ENCODE measurements around the gene CDK5R2.
A peak's percentile ranks its signal among the peaks of the same experiment; 100 is the strongest.

The CDK5R2 gene

DNA sequence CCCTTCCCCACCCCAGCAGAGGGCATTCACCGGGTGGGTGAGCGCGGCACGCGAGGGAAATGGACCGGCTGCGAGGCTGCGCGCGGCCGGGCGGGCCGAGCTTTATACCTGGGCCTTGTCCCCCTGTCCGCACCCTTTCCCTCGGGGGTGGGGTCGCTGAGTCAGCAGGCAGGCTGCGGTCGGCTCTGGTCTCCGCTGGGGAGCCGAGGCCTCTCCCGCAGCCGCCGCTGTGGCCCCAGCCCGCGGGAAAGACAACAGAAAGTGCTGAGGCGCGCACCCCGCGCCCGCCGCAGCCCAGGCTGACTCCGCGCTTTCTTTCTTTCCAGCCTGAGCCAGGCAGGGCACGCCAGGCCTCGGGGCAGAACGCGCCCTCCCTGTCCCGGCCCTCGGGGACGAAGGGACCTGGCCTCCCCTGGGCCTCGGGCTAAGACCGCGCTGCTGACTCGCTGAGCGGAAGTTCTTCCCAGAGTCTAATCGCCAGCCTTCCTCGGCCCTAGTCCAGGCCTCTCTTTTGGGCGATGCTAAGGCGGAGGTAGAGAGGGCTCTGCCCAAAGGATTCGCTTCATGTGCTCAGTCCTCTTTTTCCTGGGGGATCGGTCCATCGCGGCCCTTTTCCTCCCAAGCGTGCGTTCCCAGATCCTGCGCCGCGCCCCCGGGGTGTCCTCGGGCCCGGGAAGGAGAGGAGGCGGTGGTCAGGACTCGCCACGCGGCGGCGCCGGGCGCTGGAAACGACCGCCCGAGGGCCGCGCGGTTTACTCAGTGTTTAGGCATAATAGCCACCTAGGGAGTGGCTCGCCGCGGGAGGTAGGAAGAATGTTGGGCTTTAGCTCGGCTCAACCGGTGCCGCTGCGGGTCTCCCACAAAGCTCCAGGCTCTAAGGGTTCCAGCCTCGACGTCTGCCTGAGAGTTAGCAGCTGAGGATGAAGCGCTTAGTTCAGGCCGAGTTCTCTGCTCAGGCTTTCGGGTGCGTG is 34.2 kb downstream of the CDK5R2 start, which contains the start of gene CRYBA2:
Gene CRYBA2, minus strand, starts transcription at position 78 of the 971 bp plus-strand sequence. CDS start 246 bp downstream, outside the sequence.
- Histone ChIP-seq H3K4me2 (ENCODE audit: insufficient read depth, low read length) (no peak within 1 kb of the TSS), H3K4me3 (ENCODE audit: low read depth in 1 of 2, low read length in 2 of 2) (no peak within 1 kb of the TSS), H4K20me1 (ENCODE audit: insufficient read depth, low read length) (peaks cover 18% of the 10 kb centered on the region), H3K79me2 (ENCODE audit: insufficient read depth, low read length) (no peaks in the 10 kb centered on the region), H3K9ac (ENCODE audit: low read depth, low read length) (no peak within 1 kb of the TSS), H3K36me3 (ENCODE audit: insufficient read depth, low read length) (no peaks in the 10 kb centered on the region), H3K9me3 (ENCODE audit: insufficient read depth, low read length, severe bottlenecking) (no peaks in the 10 kb centered on the region), H3K27ac (ENCODE audit: low read length) (no peak within 1 kb of the TSS), H3K27me3 (ENCODE audit: insufficient read depth, low read length, poor library complexity) (peaks cover 35% of the 10 kb centered on the region), H3K4me1 (ENCODE audit: insufficient read depth, low read length) (no peaks in the 10 kb centered on the region), H2AFZ (ENCODE audit: low read depth, low read length) (no peak within 1 kb of the TSS)
- no peak for TF ChIP-seq EZH2 (IDR thresholded peaks at IDR 0.05; ENCODE audit: borderline replicate concordance, low read depth, low read length, severe bottlenecking)
- TF ChIP-seq, protein P1, sequence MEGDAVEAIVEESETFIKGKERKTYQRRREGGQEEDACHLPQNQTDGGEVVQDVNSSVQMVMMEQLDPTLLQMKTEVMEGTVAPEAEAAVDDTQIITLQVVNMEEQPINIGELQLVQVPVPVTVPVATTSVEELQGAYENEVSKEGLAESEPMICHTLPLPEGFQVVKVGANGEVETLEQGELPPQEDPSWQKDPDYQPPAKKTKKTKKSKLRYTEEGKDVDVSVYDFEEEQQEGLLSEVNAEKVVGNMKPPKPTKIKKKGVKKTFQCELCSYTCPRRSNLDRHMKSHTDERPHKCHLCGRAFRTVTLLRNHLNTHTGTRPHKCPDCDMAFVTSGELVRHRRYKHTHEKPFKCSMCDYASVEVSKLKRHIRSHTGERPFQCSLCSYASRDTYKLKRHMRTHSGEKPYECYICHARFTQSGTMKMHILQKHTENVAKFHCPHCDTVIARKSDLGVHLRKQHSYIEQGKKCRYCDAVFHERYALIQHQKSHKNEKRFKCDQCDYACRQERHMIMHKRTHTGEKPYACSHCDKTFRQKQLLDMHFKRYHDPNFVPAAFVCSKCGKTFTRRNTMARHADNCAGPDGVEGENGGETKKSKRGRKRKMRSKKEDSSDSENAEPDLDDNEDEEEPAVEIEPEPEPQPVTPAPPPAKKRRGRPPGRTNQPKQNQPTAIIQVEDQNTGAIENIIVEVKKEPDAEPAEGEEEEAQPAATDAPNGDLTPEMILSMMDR (IDR thresholded peaks at IDR 0.05; ENCODE audit: borderline replicate concordance, extremely low read depth, low read length, poor library complexity, severe bottlenecking) = no peak
- DNase-seq (no peak), ATAC-seq (ENCODE audit: insufficient read depth, low read depth) (no peak)

DNA sequence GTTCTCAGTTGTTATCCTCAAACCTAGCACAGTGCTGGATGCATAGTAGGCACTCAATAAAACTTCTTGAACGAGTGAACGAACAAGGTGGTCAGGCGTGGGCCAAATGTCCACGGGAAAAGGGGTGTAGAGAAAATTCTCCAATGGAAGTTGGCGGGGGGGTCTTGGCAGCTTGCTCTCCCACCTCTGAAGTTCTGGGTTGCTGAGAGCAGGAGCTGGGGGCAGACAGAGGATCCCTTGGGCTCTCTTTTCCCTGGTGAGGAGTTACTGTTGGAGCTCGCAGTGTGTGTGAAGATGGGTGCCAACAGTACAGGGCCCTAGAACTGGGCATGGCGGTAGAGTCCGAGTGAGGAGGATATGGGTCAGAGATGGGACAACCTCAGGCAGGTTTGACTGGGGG is 36.1 kb downstream of the CDK5R2 start:
- no peak overlapping the region for H2AFZ ChIP-seq (ENCODE audit: low read depth, low read length)
- H3K4me3 ChIP-seq (ENCODE audit: low read depth in 1 of 2, low read length in 2 of 2) = no peak overlapping the region
- peaks cover 4% of the 10 kb centered on the region; the same call in 1 of the 2 replicates for H3K4me1 ChIP-seq (ENCODE audit: insufficient read depth, low read length)
- peaks cover 29% of the 10 kb centered on the region for H3K27me3 ChIP-seq (ENCODE audit: insufficient read depth, low read length, poor library complexity)
- H3K9me3 ChIP-seq (ENCODE audit: insufficient read depth, low read length, severe bottlenecking) = no peaks in the 10 kb centered on the region
- no peaks in the 10 kb centered on the region for H3K36me3 ChIP-seq (ENCODE audit: insufficient read depth, low read length)
- no peak for ATAC-seq (ENCODE audit: insufficient read depth, low read depth)
- H3K27ac ChIP-seq (ENCODE audit: low read length) = no peak overlapping the region
- no peaks in the 10 kb centered on the region for H3K79me2 ChIP-seq (ENCODE audit: insufficient read depth, low read length)
- no peak for TF ChIP-seq EZH2 (IDR thresholded peaks at IDR 0.05; ENCODE audit: borderline replicate concordance, low read depth, low read length, severe bottlenecking)
- TF ChIP-seq, protein P1 (IDR thresholded peaks at IDR 0.05; ENCODE audit: borderline replicate concordance, extremely low read depth, low read length, poor library complexity, severe bottlenecking) = no peak
- no peak for DNase-seq
- no peak overlapping the region for H3K9ac ChIP-seq (ENCODE audit: low read depth, low read length)
- peaks cover 17% of the 10 kb centered on the region for H4K20me1 ChIP-seq (ENCODE audit: insufficient read depth, low read length)
- no peak overlapping the region for H3K4me2 ChIP-seq (ENCODE audit: insufficient read depth, low read length)

DNA sequence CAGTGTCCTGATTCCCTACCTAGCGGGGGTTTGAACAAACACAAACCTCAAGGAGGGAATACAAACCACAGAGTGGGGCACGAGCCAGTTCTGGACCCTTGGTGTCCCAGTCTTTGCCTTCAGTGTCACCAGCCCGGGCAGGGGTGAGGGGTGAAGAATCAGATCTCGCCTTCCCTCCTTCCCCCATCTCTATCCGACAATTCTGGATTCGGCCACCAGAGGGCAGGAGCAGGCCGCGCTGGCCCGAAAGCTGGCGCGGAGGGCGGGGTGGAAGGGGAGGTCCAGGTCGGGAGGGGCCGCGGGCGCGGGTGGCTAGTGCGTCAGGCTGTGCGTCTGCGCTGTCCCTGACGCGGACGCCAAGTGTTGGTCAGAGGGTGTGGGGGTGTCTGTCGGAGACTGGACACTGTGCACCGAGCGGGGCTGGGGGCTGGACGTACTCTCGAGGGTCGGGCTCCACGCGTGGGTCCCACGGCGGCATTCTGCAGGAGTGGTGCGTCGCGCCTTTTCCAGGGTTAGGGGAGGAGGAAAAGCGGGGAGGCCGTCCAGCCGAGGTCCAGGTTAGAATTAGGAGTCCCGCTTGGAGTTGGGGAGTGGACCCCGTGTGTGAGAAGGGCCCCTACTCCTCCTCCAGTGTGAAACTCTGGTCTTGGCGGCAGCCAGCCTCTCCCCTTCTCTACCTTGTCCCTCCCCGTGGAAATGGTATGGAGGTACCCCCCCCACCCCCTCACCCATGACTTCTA is 36.7 kb downstream of the CDK5R2 start:
- H3K9ac ChIP-seq (ENCODE audit: low read depth, low read length) = no peak overlapping the region
- DNase-seq = peak; percentile 67

More for the DNA sequence above, 36.7 kb downstream of the CDK5R2 start:
- Histone ChIP-seq H3K27me3 (ENCODE audit: insufficient read depth, low read length, poor library complexity) (peaks cover 24% of the 10 kb centered on the region), H3K27ac (ENCODE audit: low read length) (no peak overlapping the region), H3K4me2 (ENCODE audit: insufficient read depth, low read length) (no peak overlapping the region), H3K79me2 (ENCODE audit: insufficient read depth, low read length) (no peaks in the 10 kb centered on the region), H4K20me1 (ENCODE audit: insufficient read depth, low read length) (peaks cover 17% of the 10 kb centered on the region), H3K36me3 (ENCODE audit: insufficient read depth, low read length) (no peaks in the 10 kb centered on the region), H3K4me1 (ENCODE audit: insufficient read depth, low read length) (peaks cover 4% of the 10 kb centered on the region; the same call in 1 of the 2 replicates), H3K9me3 (ENCODE audit: insufficient read depth, low read length, severe bottlenecking) (no peaks in the 10 kb centered on the region), H3K4me3 (ENCODE audit: low read depth in 1 of 2, low read length in 2 of 2) (no peak overlapping the region), H2AFZ (ENCODE audit: low read depth, low read length) (no peak overlapping the region)
- ATAC-seq (ENCODE audit: insufficient read depth, low read depth) = peak; percentile 67
- TF ChIP-seq EZH2 (IDR thresholded peaks at IDR 0.05; ENCODE audit: borderline replicate concordance, low read depth, low read length, severe bottlenecking) = no peak
- TF ChIP-seq, protein P1 (IDR thresholded peaks at IDR 0.05; ENCODE audit: borderline replicate concordance, extremely low read depth, low read length, poor library complexity, severe bottlenecking) = peak; percentile 75
